A549 (cell line): ENCODE measurements around the gene MTHFR.

ENCODE experiments used
- CHD2 ChIP-seq: fragments of 150-350 bp; IDR thresholded peaks from 2 replicates; pipeline ENCODE4 v1.6.1; 2014; ENCODE audit warnings: low read length; ENCODE audit not compliant: partially characterized antibody
- HDAC2 ChIP-seq: fragments of 200-600 bp; sonication (generic); IDR thresholded peaks from 2 replicates; pipeline ENCODE4 v1.6.1; 2016
- HOXB13 ChIP-seq: fragments of 250-450 bp; sonication (Bioruptor Pico); IDR thresholded peaks from 2 replicates; pipeline ENCODE4 v1.5.0; 2020; ENCODE audit warnings: low read depth, mild to moderate bottlenecking, moderate library complexity
- MYC ChIP-seq: IDR thresholded peaks from 2 replicates; pipeline ENCODE4 v1.6.1; 2012; ENCODE audit warnings: mild to moderate bottlenecking, inconsistent platforms, low read length, improper control_type of control experiment, borderline replicate concordance
- POLR2A ChIP-seq: IDR thresholded peaks from 2 replicates; pipeline ENCODE4 v1.6.1; 2012; ENCODE audit warnings: mild to moderate bottlenecking, low read length
- USF2 ChIP-seq: fragments of 450-650 bp; IDR thresholded peaks from 2 replicates; pipeline ENCODE4 v1.6.1; 2014; ENCODE audit warnings: antibody characterized with exemption
- TF ChIP-seq, protein P1 (sequence below): fragments of >200 bp; sonication (Bioruptor Twin); formaldehyde crosslinking; IDR thresholded peaks from 3 replicates; pipeline ENCODE4 v1.5.1; 2016
- TF ChIP-seq, protein P2 (sequence below): fragments of 200-600 bp; sonication (generic); IDR thresholded peaks from 2 replicates; pipeline ENCODE4 v1.6.1; 2016; ENCODE audit warnings: antibody characterized with exemption, mild to moderate bottlenecking, moderate library complexity

- TF ChIP-seq, protein P1, sequence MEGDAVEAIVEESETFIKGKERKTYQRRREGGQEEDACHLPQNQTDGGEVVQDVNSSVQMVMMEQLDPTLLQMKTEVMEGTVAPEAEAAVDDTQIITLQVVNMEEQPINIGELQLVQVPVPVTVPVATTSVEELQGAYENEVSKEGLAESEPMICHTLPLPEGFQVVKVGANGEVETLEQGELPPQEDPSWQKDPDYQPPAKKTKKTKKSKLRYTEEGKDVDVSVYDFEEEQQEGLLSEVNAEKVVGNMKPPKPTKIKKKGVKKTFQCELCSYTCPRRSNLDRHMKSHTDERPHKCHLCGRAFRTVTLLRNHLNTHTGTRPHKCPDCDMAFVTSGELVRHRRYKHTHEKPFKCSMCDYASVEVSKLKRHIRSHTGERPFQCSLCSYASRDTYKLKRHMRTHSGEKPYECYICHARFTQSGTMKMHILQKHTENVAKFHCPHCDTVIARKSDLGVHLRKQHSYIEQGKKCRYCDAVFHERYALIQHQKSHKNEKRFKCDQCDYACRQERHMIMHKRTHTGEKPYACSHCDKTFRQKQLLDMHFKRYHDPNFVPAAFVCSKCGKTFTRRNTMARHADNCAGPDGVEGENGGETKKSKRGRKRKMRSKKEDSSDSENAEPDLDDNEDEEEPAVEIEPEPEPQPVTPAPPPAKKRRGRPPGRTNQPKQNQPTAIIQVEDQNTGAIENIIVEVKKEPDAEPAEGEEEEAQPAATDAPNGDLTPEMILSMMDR, result no peak
- TF ChIP-seq POLR2A, result no peak
- TF ChIP-seq CHD2, result no peak
- no peak for TF ChIP-seq HDAC2
- TF ChIP-seq USF2, result no peak
- TF ChIP-seq, protein P2, sequence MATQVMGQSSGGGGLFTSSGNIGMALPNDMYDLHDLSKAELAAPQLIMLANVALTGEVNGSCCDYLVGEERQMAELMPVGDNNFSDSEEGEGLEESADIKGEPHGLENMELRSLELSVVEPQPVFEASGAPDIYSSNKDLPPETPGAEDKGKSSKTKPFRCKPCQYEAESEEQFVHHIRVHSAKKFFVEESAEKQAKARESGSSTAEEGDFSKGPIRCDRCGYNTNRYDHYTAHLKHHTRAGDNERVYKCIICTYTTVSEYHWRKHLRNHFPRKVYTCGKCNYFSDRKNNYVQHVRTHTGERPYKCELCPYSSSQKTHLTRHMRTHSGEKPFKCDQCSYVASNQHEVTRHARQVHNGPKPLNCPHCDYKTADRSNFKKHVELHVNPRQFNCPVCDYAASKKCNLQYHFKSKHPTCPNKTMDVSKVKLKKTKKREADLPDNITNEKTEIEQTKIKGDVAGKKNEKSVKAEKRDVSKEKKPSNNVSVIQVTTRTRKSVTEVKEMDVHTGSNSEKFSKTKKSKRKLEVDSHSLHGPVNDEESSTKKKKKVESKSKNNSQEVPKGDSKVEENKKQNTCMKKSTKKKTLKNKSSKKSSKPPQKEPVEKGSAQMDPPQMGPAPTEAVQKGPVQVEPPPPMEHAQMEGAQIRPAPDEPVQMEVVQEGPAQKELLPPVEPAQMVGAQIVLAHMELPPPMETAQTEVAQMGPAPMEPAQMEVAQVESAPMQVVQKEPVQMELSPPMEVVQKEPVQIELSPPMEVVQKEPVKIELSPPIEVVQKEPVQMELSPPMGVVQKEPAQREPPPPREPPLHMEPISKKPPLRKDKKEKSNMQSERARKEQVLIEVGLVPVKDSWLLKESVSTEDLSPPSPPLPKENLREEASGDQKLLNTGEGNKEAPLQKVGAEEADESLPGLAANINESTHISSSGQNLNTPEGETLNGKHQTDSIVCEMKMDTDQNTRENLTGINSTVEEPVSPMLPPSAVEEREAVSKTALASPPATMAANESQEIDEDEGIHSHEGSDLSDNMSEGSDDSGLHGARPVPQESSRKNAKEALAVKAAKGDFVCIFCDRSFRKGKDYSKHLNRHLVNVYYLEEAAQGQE, result no peak
- TF ChIP-seq MYC, result no peak
- TF ChIP-seq HOXB13 (CRISPR knock-in tag), result no peak
Observed at GRCh38 chr1:11802616-11802972, 3.2 kb downstream of the MTHFR start.
